ENCODE results near the gene STUM. TPM values are rescaled to one million over a fixed set of nuclear protein-coding genes. Genes with fewer than 3 reads are reported as not detected.

STUM gene
- total RNA-seq, 2 experiments from 2014 or later = not detected

DNA sequence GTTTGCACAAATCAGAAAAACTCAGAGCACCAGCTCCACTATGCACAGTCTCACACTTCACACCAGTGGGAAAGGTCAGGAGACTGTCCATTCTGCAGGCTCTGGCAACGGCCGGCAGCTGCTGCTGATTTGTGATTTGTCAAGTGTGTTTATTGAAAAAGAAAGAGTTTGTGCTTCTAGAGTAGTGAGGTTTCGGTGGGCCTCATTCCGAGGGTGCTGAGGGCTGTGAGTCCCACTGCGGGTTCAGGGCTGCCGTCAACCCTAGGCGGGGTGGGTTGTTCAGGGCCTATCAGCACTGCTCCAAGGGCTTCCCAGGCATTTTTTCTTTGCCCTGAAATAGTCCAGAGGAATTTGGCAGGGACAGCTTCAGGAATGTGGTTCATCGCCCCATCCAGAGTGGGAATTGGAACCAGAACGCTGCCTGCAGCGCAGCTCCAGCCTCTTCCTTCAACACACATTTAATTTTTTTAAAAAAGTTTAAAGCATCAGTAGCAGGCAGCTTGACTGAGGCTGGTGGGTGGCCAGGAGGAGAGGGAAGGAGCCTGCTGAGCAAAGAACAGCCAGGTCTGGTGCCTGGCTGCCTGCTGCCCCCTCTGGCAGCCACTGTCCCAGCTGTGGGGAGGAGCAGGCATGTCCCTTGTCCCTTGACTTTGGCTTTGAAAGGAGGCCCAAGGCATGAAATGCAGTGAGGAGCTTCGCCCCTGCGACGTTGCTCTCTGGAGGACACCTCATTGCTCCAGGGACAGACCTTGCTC, 19.7 kb downstream of the STUM start:
- POLR2A ChIA-PET = no interaction called here
- TF ChIP-seq, protein P1, sequence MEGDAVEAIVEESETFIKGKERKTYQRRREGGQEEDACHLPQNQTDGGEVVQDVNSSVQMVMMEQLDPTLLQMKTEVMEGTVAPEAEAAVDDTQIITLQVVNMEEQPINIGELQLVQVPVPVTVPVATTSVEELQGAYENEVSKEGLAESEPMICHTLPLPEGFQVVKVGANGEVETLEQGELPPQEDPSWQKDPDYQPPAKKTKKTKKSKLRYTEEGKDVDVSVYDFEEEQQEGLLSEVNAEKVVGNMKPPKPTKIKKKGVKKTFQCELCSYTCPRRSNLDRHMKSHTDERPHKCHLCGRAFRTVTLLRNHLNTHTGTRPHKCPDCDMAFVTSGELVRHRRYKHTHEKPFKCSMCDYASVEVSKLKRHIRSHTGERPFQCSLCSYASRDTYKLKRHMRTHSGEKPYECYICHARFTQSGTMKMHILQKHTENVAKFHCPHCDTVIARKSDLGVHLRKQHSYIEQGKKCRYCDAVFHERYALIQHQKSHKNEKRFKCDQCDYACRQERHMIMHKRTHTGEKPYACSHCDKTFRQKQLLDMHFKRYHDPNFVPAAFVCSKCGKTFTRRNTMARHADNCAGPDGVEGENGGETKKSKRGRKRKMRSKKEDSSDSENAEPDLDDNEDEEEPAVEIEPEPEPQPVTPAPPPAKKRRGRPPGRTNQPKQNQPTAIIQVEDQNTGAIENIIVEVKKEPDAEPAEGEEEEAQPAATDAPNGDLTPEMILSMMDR (IDR thresholded peaks at IDR 0.05) = no peak
- Mint-ChIP-seq H3K27ac (no peak overlapping the region), H3K4me3 (no peak overlapping the region), H3K36me3 (ENCODE audit: low read depth) (no peaks in the 10 kb centered on the region), H3K27me3 (peaks cover 12% of the 10 kb centered on the region), H3K9me3 (no peaks in the 10 kb centered on the region), H3K4me1 (ENCODE audit: low read depth) (no peaks in the 10 kb centered on the region)
- CTCF ChIA-PET = interaction anchor here (0.6 kb wide), 1 partner anchor 720 kb away, joined by 3 read pairs; no protein-coding TSS in a partner anchor
- no peaks in the 10 kb centered on the region for H3K36me3 ChIP-seq (ENCODE audit: insufficient read depth, low read length)
- intact Hi-C loops (cut with DNase I, micrococcal nuclease) = no loop called here
- H3K4me1 ChIP-seq (ENCODE audit: insufficient read depth, low read length) = no peaks in the 10 kb centered on the region
- no peak overlapping the region for H3K27ac ChIP-seq (ENCODE audit: low read depth in 1 of 2, low read length in 2 of 2)
- ATAC-seq (ENCODE audit: poor library complexity) (no peak), DNase-seq (no peak)
- H3K9me3 ChIP-seq (ENCODE audit: control insufficient read depth in 1 of 2, insufficient read depth in 1 of 2, low read length in 2 of 2) = peaks cover 0 to 4% of the 10 kb centered on the region in 2 experiments
- no peak overlapping the region for H3K4me3 ChIP-seq (ENCODE audit: low read length)
- H3K27me3 ChIP-seq (ENCODE audit: control insufficient read depth in 1 of 2, insufficient read depth in 2 of 2, low read length in 2 of 2) = peaks cover 0 to 10% of the 10 kb centered on the region in 2 experiments

DNA sequence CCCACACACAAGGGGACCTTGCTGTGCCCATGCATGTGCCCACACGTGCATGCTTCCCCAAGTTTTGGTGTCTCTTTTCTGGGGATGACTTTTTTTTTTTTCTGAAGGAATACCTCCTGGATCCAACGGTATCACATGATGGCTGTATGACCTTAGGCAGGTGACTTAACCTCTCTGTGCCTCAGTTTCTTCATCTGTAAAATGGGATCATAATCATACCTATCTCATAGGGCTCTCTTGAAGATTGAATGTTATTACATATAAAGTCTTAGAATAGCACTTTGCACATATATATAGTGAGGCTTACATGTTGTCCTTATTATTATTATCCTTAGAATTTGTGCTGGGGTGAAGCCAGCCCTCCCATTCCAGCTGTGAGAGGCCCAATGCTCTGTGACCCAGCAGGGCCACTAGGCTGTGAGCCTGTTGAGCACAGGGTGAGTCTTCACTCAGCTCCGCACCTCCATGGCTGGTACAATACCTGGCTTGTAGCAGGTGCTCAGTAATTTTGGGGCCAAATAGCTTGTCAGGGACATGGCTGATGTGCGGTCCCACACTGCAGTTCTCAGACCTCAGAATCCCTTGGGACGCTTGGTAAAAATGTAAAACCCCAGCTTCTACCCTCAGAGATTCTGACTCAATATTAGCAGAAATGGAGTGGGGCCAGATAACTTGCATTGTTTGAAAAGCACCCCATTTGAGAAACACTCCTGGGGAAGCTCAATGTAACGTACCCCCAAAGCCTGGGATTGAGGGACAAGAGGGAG, 20.6 kb downstream of the STUM start:
- Histone ChIP-seq H3K36me3 (ENCODE audit: insufficient read depth, low read length) (no peaks in the 10 kb centered on the region), H3K4me1 (ENCODE audit: insufficient read depth, low read length) (no peaks in the 10 kb centered on the region), H3K27ac (ENCODE audit: low read depth in 1 of 2, low read length in 2 of 2) (no peak overlapping the region), H3K4me3 (ENCODE audit: low read length) (no peak overlapping the region), H3K9me3 (ENCODE audit: control insufficient read depth in 1 of 2, insufficient read depth in 1 of 2, low read length in 2 of 2) (peaks cover 0 to 4% of the 10 kb centered on the region in 2 experiments), H3K27me3 (ENCODE audit: control insufficient read depth in 1 of 2, insufficient read depth in 2 of 2, low read length in 2 of 2) (peaks cover 0 to 10% of the 10 kb centered on the region in 2 experiments)
- Mint-ChIP-seq H3K9me3 (no peaks in the 10 kb centered on the region), H3K4me3 (no peak overlapping the region), H3K27me3 (peaks cover 12% of the 10 kb centered on the region), H3K4me1 (ENCODE audit: low read depth) (no peaks in the 10 kb centered on the region), H3K36me3 (ENCODE audit: low read depth) (no peaks in the 10 kb centered on the region), H3K27ac (no peak overlapping the region)
- TF ChIP-seq, protein P1 (IDR thresholded peaks at IDR 0.05) = no peak
- ChIA-PET CTCF (interaction anchor here (0.9 to 1.3 kb wide), 3 partner anchors 22 to 135 kb away, joined by 3 to 7 read pairs (median 3); no protein-coding TSS in a partner anchor), POLR2A (interaction anchor here (1.6 kb wide), 1 partner anchor 144 kb away, joined by 4 read pairs; no protein-coding TSS in a partner anchor)
- ATAC-seq (ENCODE audit: poor library complexity) = no peak
- no peak for DNase-seq
- intact Hi-C loops (cut with DNase I, micrococcal nuclease) = no loop called here

DNA sequence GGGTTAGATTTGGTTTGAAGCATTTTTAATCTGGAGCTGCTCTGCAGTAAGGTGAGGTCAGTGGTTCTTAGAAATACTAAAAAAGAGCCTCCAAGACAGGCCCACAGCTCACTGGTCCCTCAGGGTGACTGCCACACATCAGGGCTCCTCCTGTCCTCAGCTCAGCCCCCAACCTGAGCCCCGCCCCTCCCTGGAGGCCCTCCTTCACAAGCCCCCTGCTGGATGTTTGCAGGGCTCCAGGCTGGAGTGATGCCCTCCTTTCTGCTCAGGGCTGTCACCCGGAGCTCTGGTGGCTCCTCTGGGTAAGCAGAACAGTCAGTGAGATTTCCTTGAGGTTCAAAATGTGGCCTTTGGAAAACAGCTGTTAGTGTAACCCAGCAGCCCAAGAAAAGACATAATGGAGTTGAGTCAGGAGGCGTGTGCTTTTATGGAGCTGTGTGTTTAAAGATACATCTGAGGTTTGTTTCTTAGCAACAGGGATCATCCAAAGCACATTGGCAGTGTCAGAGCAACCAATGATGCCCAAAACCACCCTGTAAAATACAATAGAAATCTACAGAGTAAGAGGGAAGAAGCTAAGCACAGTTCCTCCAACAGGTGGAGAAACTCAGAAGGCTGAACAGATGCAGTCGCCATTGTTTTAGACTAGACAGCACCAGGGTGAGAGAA, 21.4 kb downstream of the STUM start:
- H3K27ac Mint-ChIP-seq = no peak overlapping the region
- DNase-seq = peak in 5 of 14 experiments; percentile 11 to 41 (median 15)

More for the DNA sequence above, 21.4 kb downstream of the STUM start:
- H3K27me3 Mint-ChIP-seq = peaks cover 12% of the 10 kb centered on the region
- Histone ChIP-seq H3K27ac (ENCODE audit: low read depth in 1 of 2, low read length in 2 of 2) (no peak overlapping the region), H3K36me3 (ENCODE audit: insufficient read depth, low read length) (no peaks in the 10 kb centered on the region), H3K4me3 (ENCODE audit: low read length) (no peak overlapping the region), H3K9me3 (ENCODE audit: control insufficient read depth in 1 of 2, insufficient read depth in 1 of 2, low read length in 2 of 2) (no peaks in the 10 kb centered on the region), H3K27me3 (ENCODE audit: control insufficient read depth in 1 of 2, insufficient read depth in 2 of 2, low read length in 2 of 2) (peaks cover 0 to 10% of the 10 kb centered on the region in 2 experiments), H3K4me1 (ENCODE audit: insufficient read depth, low read length) (no peaks in the 10 kb centered on the region)
- TF ChIP-seq, protein P1 (IDR thresholded peaks at IDR 0.05) = no peak
- ATAC-seq (ENCODE audit: poor library complexity) = peak; percentile 78
- ChIA-PET CTCF (interaction anchor here (0.8 to 1.3 kb wide), 4 partner anchors 12 to 134 kb away, joined by 3 to 7 read pairs (median 3); no protein-coding TSS in a partner anchor), POLR2A (interaction anchor here (1.6 kb wide), 1 partner anchor 145 kb away, joined by 4 read pairs; no protein-coding TSS in a partner anchor)
- no peak overlapping the region for H3K4me3 Mint-ChIP-seq
- no peaks in the 10 kb centered on the region for H3K9me3 Mint-ChIP-seq
- H3K4me1 Mint-ChIP-seq (ENCODE audit: low read depth) = no peaks in the 10 kb centered on the region
- intact Hi-C loops (cut with DNase I, micrococcal nuclease) = no loop called here
- H3K36me3 Mint-ChIP-seq (ENCODE audit: low read depth) = no peaks in the 10 kb centered on the region

Measured in CD4-positive, alpha-beta T cell (primary cell).